ENCODE measurements around the gene NOLC1.

Gene NOLC1

GRCh38 chr10:102175415-102175814 is 23.2 kb downstream of the NOLC1 start:
- H3K9ac ChIP-seq (ENCODE audit: low read length) = no peak overlapping the region
- TF ChIP-seq CTCF (IDR thresholded peaks at IDR 0.05; ENCODE audit: insufficient read depth, low read length, poor library complexity, severe bottlenecking) (no peak), EZH2phosphoT487 (conservative IDR thresholded peaks at IDR 0.05; ENCODE audit: low read length) (no peak)
- H3K4me2 ChIP-seq (ENCODE audit: low read depth, low read length, poor library complexity, severe bottlenecking) = no peak overlapping the region
- no peaks in the 10 kb centered on the region for H3K9me3 ChIP-seq (ENCODE audit: insufficient read depth, low read length)
- no peak overlapping the region for H2AFZ ChIP-seq (ENCODE audit: low read depth, low read length, severe bottlenecking)
- no peaks in the 10 kb centered on the region for H3K27me3 ChIP-seq (ENCODE audit: low read length)
- H3K9me2 ChIP-seq (replicated peaks; ENCODE audit: insufficient read depth, low read length) = no peaks in the 10 kb centered on the region
- no peaks in the 10 kb centered on the region for H4K20me1 ChIP-seq (ENCODE audit: low read depth, low read length)
- H3K4me3 ChIP-seq (ENCODE audit: insufficient read depth, low read length, poor library complexity, severe bottlenecking) = no peak overlapping the region
- no peaks in the 10 kb centered on the region for H3K79me2 ChIP-seq (ENCODE audit: insufficient read depth, low read length)
- H3F3A ChIP-seq (ENCODE audit: insufficient read depth) = no peaks in the 10 kb centered on the region
- no peaks in the 10 kb centered on the region for H3K36me3 ChIP-seq (ENCODE audit: low read length)
- no peak overlapping the region for H3K27ac ChIP-seq (ENCODE audit: low read depth, low read length)

GRCh38 chr10:102184606-102185005 is 32.4 kb downstream of the NOLC1 start:
- Histone ChIP-seq H3K4me2 (ENCODE audit: low read depth, low read length, poor library complexity, severe bottlenecking) (no peak overlapping the region), H3K4me3 (ENCODE audit: insufficient read depth, low read length, poor library complexity, severe bottlenecking) (no peak overlapping the region), H4K20me1 (ENCODE audit: low read depth, low read length) (no peaks in the 10 kb centered on the region), H3K36me3 (ENCODE audit: low read length) (no peaks in the 10 kb centered on the region), H2AFZ (ENCODE audit: low read depth, low read length, severe bottlenecking) (no peak overlapping the region), H3K9me3 (ENCODE audit: insufficient read depth, low read length) (0 out of 2 replicates have a peak, but pooled peaks cover 5% of the 10 kb centered on the region), H3K79me2 (ENCODE audit: insufficient read depth, low read length) (no peaks in the 10 kb centered on the region), H3K27ac (ENCODE audit: low read depth, low read length) (no peak overlapping the region), H3K9me2 (replicated peaks; ENCODE audit: insufficient read depth, low read length) (no peaks in the 10 kb centered on the region), H3K27me3 (ENCODE audit: low read length) (no peaks in the 10 kb centered on the region), H3K9ac (ENCODE audit: low read length) (no peak overlapping the region), H3F3A (ENCODE audit: insufficient read depth) (no peaks in the 10 kb centered on the region)
- TF ChIP-seq EZH2phosphoT487 (conservative IDR thresholded peaks at IDR 0.05; ENCODE audit: low read length) (no peak), CTCF (IDR thresholded peaks at IDR 0.05; ENCODE audit: insufficient read depth, low read length, poor library complexity, severe bottlenecking) (no peak)

GRCh38 chr10:102185272-102185671 is 33.1 kb downstream of the NOLC1 start:
- no peaks in the 10 kb centered on the region for H3K36me3 ChIP-seq (ENCODE audit: low read length)
- no peaks in the 10 kb centered on the region for H3F3A ChIP-seq (ENCODE audit: insufficient read depth)
- H3K4me3 ChIP-seq (ENCODE audit: insufficient read depth, low read length, poor library complexity, severe bottlenecking) = no peak overlapping the region
- H3K27me3 ChIP-seq (ENCODE audit: low read length) = no peaks in the 10 kb centered on the region
- H3K4me2 ChIP-seq (ENCODE audit: low read depth, low read length, poor library complexity, severe bottlenecking) = no peak overlapping the region
- H2AFZ ChIP-seq (ENCODE audit: low read depth, low read length, severe bottlenecking) = no peak overlapping the region
- no peak overlapping the region for H3K9ac ChIP-seq (ENCODE audit: low read length)
- no peaks in the 10 kb centered on the region for H4K20me1 ChIP-seq (ENCODE audit: low read depth, low read length)
- H3K9me2 ChIP-seq (replicated peaks; ENCODE audit: insufficient read depth, low read length) = no peaks in the 10 kb centered on the region
- H3K9me3 ChIP-seq (ENCODE audit: insufficient read depth, low read length) = 0 out of 2 replicates have a peak, but pooled peaks cover 5% of the 10 kb centered on the region
- no peaks in the 10 kb centered on the region for H3K79me2 ChIP-seq (ENCODE audit: insufficient read depth, low read length)
- no peak for TF ChIP-seq CTCF (IDR thresholded peaks at IDR 0.05; ENCODE audit: insufficient read depth, low read length, poor library complexity, severe bottlenecking)
- no peak for TF ChIP-seq EZH2phosphoT487 (conservative IDR thresholded peaks at IDR 0.05; ENCODE audit: low read length)
- no peak overlapping the region for H3K27ac ChIP-seq (ENCODE audit: low read depth, low read length)

Data from SU-DHL-6 (cell line).